ENCODE measurements around the gene TBXA2R.
A peak's percentile ranks its signal among the peaks of the same experiment; 100 is the strongest.
"Not testable (repeated sequence)": the region's sequence is repeated elsewhere in the genome, so short reads cannot be mapped to it uniquely, and the experiment has no call there.

TBXA2R gene

GRCh38 chr19:3638208-3639193 lies 31.8 kb upstream of the TBXA2R start:
- no peak for FAIRE-seq

GRCh38 chr19:3637621-3638020 lies 30.9 kb upstream of the TBXA2R start:
- FAIRE-seq: no peak

- FAIRE-seq: no peak
These were observed 30.3 kb upstream of the TBXA2R start for GRCh38 chr19:3636962-3637361.

- FAIRE-seq: no peak
These were observed 29.8 kb upstream of the TBXA2R start for GRCh38 chr19:3636506-3636905.

GRCh38 chr19:3634496-3635045 lies 27.9 kb upstream of the TBXA2R start:
- no peak for FAIRE-seq

- no peak for FAIRE-seq
These were observed 26.9 kb upstream of the TBXA2R start for GRCh38 chr19:3633559-3633988.

GRCh38 chr19:3632739-3633558 lies 26.3 kb upstream of the TBXA2R start:
- FAIRE-seq: no peak

- FAIRE-seq: no peak
These were observed 25.4 kb upstream of the TBXA2R start for GRCh38 chr19:3632098-3632497.

- no peak for FAIRE-seq
These were observed 24.6 kb upstream of the TBXA2R start for GRCh38 chr19:3631053-3631861.

GRCh38 chr19:3628766-3629165 lies 22.1 kb upstream of the TBXA2R start:
- not testable (repeated sequence) for FAIRE-seq

GRCh38 chr19:3627351-3627723 lies 20.7 kb upstream of the TBXA2R start:
- no peak for FAIRE-seq

GRCh38 chr19:3626473-3627350 lies 20.0 kb upstream of the TBXA2R start, which contains the start of gene CACTIN:
TSS of gene CACTIN (minus strand) at chr19:3626790. CDS start at chr19:3626762, 28 bp downstream.
- FAIRE-seq: peak; percentile 98

GRCh38 chr19:3625996-3626472 lies 19.4 kb upstream of the TBXA2R start:
- no peak for FAIRE-seq

- no peak for FAIRE-seq
These were observed 17.0 kb upstream of the TBXA2R start for GRCh38 chr19:3623716-3624115.

GRCh38 chr19:3622224-3622623 lies 15.5 kb upstream of the TBXA2R start:
- no peak for FAIRE-seq

GRCh38 chr19:3621689-3622088 lies 15.0 kb upstream of the TBXA2R start:
- no peak for FAIRE-seq

GRCh38 chr19:3620817-3621547 lies 14.3 kb upstream of the TBXA2R start:
- no peak for FAIRE-seq

- no peak for FAIRE-seq
These were observed 13.6 kb upstream of the TBXA2R start for GRCh38 chr19:3620145-3620816.

GRCh38 chr19:3619631-3620012 lies 12.9 kb upstream of the TBXA2R start:
- no peak for FAIRE-seq
